ENCODE data around the gene SMYD3. TPM values are rescaled to one million over a fixed set of nuclear protein-coding genes. Genes with fewer than 3 reads are reported as not detected.

The SMYD3 gene
- total and polyA plus RNA-seq, 2 donors (not counting 3 experiments of a cell fraction or from before 2014, with no cell fraction given), result 16.0 to 32.1 TPM

GRCh38 chr1:246519514-246519913 is 12.4 kb upstream of the SMYD3 start:
- Histone ChIP-seq H3K4me1 (ENCODE audit: control insufficient read depth, extremely low read depth, insufficient read depth, low read length) (no peaks in the 10 kb centered on the region), H3K79me2 (ENCODE audit: control insufficient read depth, insufficient read depth, low read length) (no peaks in the 10 kb centered on the region), H3K9ac (replicated peaks; ENCODE audit: extremely low read depth, insufficient read depth, low read length) (no peak overlapping the region), H4K20me1 (replicated peaks; ENCODE audit: control insufficient read depth, extremely low read depth, insufficient read depth, low read length) (no peaks in the 10 kb centered on the region), H2AFZ (ENCODE audit: low read depth, low read length) (no peak overlapping the region), H3K4me2 (ENCODE audit: insufficient read depth, low read length) (no peak overlapping the region), H3K9me3 (replicated peaks; ENCODE audit: control insufficient read depth, insufficient read depth, low read length) (peaks cover 4% of the 10 kb centered on the region), H3K36me3 (ENCODE audit: control insufficient read depth in 2 of 2, extremely low read depth in 1 of 2, insufficient read depth in 2 of 2, low read length in 2 of 2) (no peaks in the 10 kb centered on the region), H3K27me3 (ENCODE audit: control insufficient read depth in 2 of 2, insufficient read depth in 2 of 2, low read length in 2 of 2) (no peaks in the 10 kb centered on the region), H3K4me3 (replicated peaks in 1 of 3; ENCODE audit: insufficient read depth in 1 of 3, low read depth in 1 of 3, low read length in 3 of 3) (no peak overlapping the region), H3K9me1 (replicated peaks; ENCODE audit: control insufficient read depth, extremely low read depth, insufficient read depth, low read length) (no peaks in the 10 kb centered on the region), H3K27ac (ENCODE audit: insufficient read depth, low read depth, low read length) (no peak overlapping the region)
- dilution Hi-C loops (cut with MboI; ENCODE audit: extremely low pct_ligation_motif_present, low sequenced_read_pairs), result no loop called here
- FAIRE-seq (no peak), DNase-seq (ENCODE audit: low read depth, low spot score) (no peak)
- no TSS peak for BruUV-seq (replicated peaks)
- TF ChIP-seq POLR2AphosphoS5 (IDR thresholded peaks at IDR 0.05; ENCODE audit: insufficient read depth, low read depth, low read length) (no peak), MAX (IDR thresholded peaks at IDR 0.05; ENCODE audit: insufficient read depth, insufficient read length) (no peak), GATA2 (IDR thresholded peaks at IDR 0.05; ENCODE audit: insufficient read depth, insufficient read length, low read depth, low read length) (no peak), JUN (IDR thresholded peaks at IDR 0.05; ENCODE audit: borderline replicate concordance, insufficient read depth, insufficient read length, low read depth) (no peak), POLR2A (IDR thresholded peaks at IDR 0.05; ENCODE audit: low read depth, low read length) (no peak), FOS (IDR thresholded peaks at IDR 0.05; ENCODE audit: borderline replicate concordance, insufficient read depth, low read length) (no peak)
- POLR2A ChIA-PET, result no interaction called here
- intact Hi-C loops (cut with micrococcal nuclease), result no loop called here
- CTCF ChIA-PET, result no interaction called here

DNA sequence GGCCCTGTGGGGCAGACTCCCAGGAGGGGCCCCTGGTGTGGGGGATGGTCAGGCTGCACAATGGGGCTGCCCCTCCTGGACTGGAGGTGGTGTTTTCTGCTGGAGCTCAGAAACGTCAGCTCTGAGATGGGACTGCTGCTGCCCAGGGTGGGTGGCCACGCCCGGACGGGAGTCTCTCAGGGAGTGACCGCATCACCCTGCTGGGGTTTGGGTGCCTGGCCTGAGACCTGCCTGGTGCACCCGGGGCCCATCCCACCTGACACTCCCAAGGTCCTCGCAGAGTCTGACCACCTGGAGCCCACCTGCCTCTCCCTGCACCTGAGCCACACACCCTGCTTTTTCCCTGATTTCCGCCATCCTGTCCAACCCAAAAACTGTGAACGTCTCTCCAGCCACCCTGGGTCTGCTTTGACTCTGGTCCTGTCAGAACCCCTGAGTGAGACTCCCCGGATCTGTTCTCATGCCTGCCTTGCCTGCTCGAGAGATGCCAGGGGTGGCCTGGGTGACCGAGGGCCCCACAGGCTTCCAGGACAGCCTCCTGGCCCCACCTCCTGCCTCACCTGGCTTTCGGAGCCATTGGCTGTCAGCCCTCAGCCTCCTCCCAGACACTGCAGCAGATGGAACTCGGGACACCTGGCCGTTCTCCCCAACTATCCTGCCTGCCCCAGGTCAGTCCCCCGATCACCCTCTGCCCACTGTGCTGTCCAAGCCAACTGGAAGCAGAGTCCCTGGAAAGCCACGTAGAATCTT is 11.6 kb upstream of the SMYD3 start:
- H3K36me3 ChIP-seq (ENCODE audit: control insufficient read depth in 2 of 2, extremely low read depth in 1 of 2, insufficient read depth in 2 of 2, low read length in 2 of 2), result no peaks in the 10 kb centered on the region
- intact Hi-C loops (cut with micrococcal nuclease) (no loop called here), dilution Hi-C loops (cut with MboI; ENCODE audit: extremely low pct_ligation_motif_present, low sequenced_read_pairs) (no loop called here)

More for the DNA sequence above, 11.6 kb upstream of the SMYD3 start:
- H2AFZ ChIP-seq (ENCODE audit: low read depth, low read length), result no peak overlapping the region
- H3K9ac ChIP-seq (replicated peaks; ENCODE audit: extremely low read depth, insufficient read depth, low read length), result no peak overlapping the region
- no peak overlapping the region for H3K4me2 ChIP-seq (ENCODE audit: insufficient read depth, low read length)
- BruUV-seq (replicated peaks), result no TSS peak
- peaks cover 4% of the 10 kb centered on the region for H3K9me3 ChIP-seq (replicated peaks; ENCODE audit: control insufficient read depth, insufficient read depth, low read length)
- H4K20me1 ChIP-seq (replicated peaks; ENCODE audit: control insufficient read depth, extremely low read depth, insufficient read depth, low read length), result no peaks in the 10 kb centered on the region
- H3K9me1 ChIP-seq (replicated peaks; ENCODE audit: control insufficient read depth, extremely low read depth, insufficient read depth, low read length), result no peaks in the 10 kb centered on the region
- FAIRE-seq (no peak), DNase-seq (ENCODE audit: low read depth, low spot score) (no peak)
- H3K4me1 ChIP-seq (ENCODE audit: control insufficient read depth, extremely low read depth, insufficient read depth, low read length), result no peaks in the 10 kb centered on the region
- no peaks in the 10 kb centered on the region for H3K79me2 ChIP-seq (ENCODE audit: control insufficient read depth, insufficient read depth, low read length)
- no peak overlapping the region for H3K4me3 ChIP-seq (replicated peaks in 1 of 3; ENCODE audit: insufficient read depth in 1 of 3, low read depth in 1 of 3, low read length in 3 of 3)
- ChIA-PET CTCF (interaction anchor here (0.9 kb wide), 1 partner anchor 11 kb away, joined by 4 read pairs; no protein-coding TSS in a partner anchor), POLR2A (no interaction called here)
- H3K27me3 ChIP-seq (ENCODE audit: control insufficient read depth in 2 of 2, insufficient read depth in 2 of 2, low read length in 2 of 2), result no peaks in the 10 kb centered on the region
- H3K27ac ChIP-seq (ENCODE audit: insufficient read depth, low read depth, low read length), result no peak overlapping the region
- TF ChIP-seq, protein P1, sequence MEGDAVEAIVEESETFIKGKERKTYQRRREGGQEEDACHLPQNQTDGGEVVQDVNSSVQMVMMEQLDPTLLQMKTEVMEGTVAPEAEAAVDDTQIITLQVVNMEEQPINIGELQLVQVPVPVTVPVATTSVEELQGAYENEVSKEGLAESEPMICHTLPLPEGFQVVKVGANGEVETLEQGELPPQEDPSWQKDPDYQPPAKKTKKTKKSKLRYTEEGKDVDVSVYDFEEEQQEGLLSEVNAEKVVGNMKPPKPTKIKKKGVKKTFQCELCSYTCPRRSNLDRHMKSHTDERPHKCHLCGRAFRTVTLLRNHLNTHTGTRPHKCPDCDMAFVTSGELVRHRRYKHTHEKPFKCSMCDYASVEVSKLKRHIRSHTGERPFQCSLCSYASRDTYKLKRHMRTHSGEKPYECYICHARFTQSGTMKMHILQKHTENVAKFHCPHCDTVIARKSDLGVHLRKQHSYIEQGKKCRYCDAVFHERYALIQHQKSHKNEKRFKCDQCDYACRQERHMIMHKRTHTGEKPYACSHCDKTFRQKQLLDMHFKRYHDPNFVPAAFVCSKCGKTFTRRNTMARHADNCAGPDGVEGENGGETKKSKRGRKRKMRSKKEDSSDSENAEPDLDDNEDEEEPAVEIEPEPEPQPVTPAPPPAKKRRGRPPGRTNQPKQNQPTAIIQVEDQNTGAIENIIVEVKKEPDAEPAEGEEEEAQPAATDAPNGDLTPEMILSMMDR (IDR thresholded peaks at IDR 0.05; ENCODE audit: extremely low read depth in 1 of 2, insufficient read depth in 1 of 2, low read depth in 1 of 2, low read length in 2 of 2), result no peak
